HepG2 (cell line): ENCODE results near the gene PTCH1. TPM values are rescaled to one million over a fixed set of nuclear protein-coding genes. Genes with fewer than 3 reads are reported as not detected.

Experiments used
- ATAC-seq: fragments of 200-7000 bp; cut with Tn5 transposase; 3 replicates; pipeline ENCODE4 v1.9.1; 2020; ENCODE audit warnings: mild to moderate bottlenecking, moderate library complexity
- BruUV-seq: library from RNA; stranded (reverse); fragments of 400-500 nt; replicated peaks from 2 replicates; lab custom pipeline; 2021; lab: Mats Ljungman, UMichigan
- CTCF ChIA-PET: fragments of 300-600 bp; formaldehyde crosslinking; extraction: SDS; loops from one replicate; lab custom pipeline; 2021; ENCODE audit warnings: low total read pairs, inconsistent platforms, low intra/inter-chr PET ratio; lab: Yijun Ruan, JAX
- POLR2A ChIA-PET: fragments of 350-600 bp; sonication (Branson Sonifier 250); formaldehyde crosslinking; loops from one replicate; lab custom pipeline; 2020; ENCODE audit warnings: antibody characterized with exemption, inconsistent platforms; lab: Yijun Ruan, JAX
- DNase-seq: peaks from one replicate; pipeline ENCODE4 v3.0.0-alpha.2; 2015; ENCODE audit warnings: low spot score
- FAIRE-seq: peaks from 3 replicates; lab custom pipeline; 2011; peaks lifted over from hg19 to GRCh38; lab: Jason Lieb, UNC
- H2AFZ ChIP-seq: one replicate; pipeline ENCODE4 v1.6.1; 2011; ENCODE audit warnings: low read length, inconsistent platforms
- H3K27ac ChIP-seq: fragments of 300-600 bp; 3 replicates; pipeline ENCODE4 v1.8.0; 2011; ENCODE audit warnings: mixed run types, mild to moderate bottlenecking, mixed read lengths, low read length, inconsistent platforms; ENCODE audit not compliant: insufficient read depth; ENCODE audit errors: extremely low read length
- H3K27me3 ChIP-seq, 2 experiments: fragments of 200-600 bp in 1 of 2; 2 replicates in 1 of 2; 3 replicates in 1 of 2; pipeline versions ENCODE4 v1.6.0 to v1.8.0; 2011; ENCODE audit warnings: low read length in 2 of 2, mild to moderate bottlenecking in 2 of 2, moderate library complexity in 2 of 2, inconsistent platforms in 1 of 2; ENCODE audit not compliant: insufficient read depth in 2 of 2, control insufficient read depth in 1 of 2
- H3K36me3 ChIP-seq, 2 experiments: fragments of 200-600 bp in 1 of 2; replicated peaks in 1 of 2; 2 replicates in 1 of 2; 3 replicates in 1 of 2; pipeline versions ENCODE4 v1.5.1 to v1.8.0; 2011; ENCODE audit warnings: low read length in 2 of 2, inconsistent platforms in 1 of 2; ENCODE audit not compliant: insufficient read depth in 2 of 2, control insufficient read depth in 1 of 2
- H3K4me1 ChIP-seq: 2 replicates; pipeline ENCODE4 v1.5.1; 2012; ENCODE audit warnings: low read length, inconsistent platforms; ENCODE audit not compliant: insufficient read depth
- H3K4me2 ChIP-seq: 2 replicates; pipeline ENCODE4 v1.6.0; 2011; ENCODE audit warnings: low read depth, low read length, inconsistent platforms
- H3K4me3 ChIP-seq, 3 experiments: fragments of 200-600 bp in 1 of 3; sonication (generic), shearing (Covaris generic) in 1 of 3; replicated peaks in 1 of 3; 2 replicates each; pipeline ENCODE4 v1.5.1; 2011 to 2016; ENCODE audit warnings: low read length in 3 of 3, inconsistent platforms in 2 of 3, low read depth in 2 of 3, mild to moderate bottlenecking in 2 of 3, control low read depth in 1 of 3, mixed read lengths in 1 of 3; ENCODE audit not compliant: insufficient read depth in 1 of 3
- H3K79me2 ChIP-seq: one replicate; pipeline ENCODE4 v1.6.1; 2011; ENCODE audit warnings: low read length, inconsistent platforms; ENCODE audit not compliant: insufficient read depth
- H3K9ac ChIP-seq: 2 replicates; pipeline ENCODE4 v1.6.0; 2011; ENCODE audit warnings: mild to moderate bottlenecking, low read depth, low read length, inconsistent platforms; ENCODE audit not compliant: insufficient read depth
- H3K9me3 ChIP-seq: 2 replicates; pipeline ENCODE4 v1.5.1; 2012; ENCODE audit warnings: mild to moderate bottlenecking, low read length
- H4K20me1 ChIP-seq: 2 replicates; pipeline ENCODE4 v1.6.0; 2011; ENCODE audit warnings: inconsistent platforms, mild to moderate bottlenecking, low read length, moderate library complexity; ENCODE audit not compliant: insufficient read depth
- EHMT2 ChIP-seq: fragments of 200-600 bp; sonication (generic); IDR thresholded peaks from 2 replicates; pipeline ENCODE4 v1.7.0; 2017; ENCODE audit warnings: antibody characterized with exemption, low read depth, low read length, borderline replicate concordance
- NFE2 ChIP-seq: sonication (generic); formaldehyde crosslinking; IDR thresholded peaks from 2 replicates; pipeline ENCODE4 v1.4.0; 2020; ENCODE audit warnings: missing genetic modification reagents
- PRDM15 ChIP-seq: sonication (generic); formaldehyde crosslinking; IDR thresholded peaks from 2 replicates; pipeline ENCODE4 v1.4.0; 2020; ENCODE audit warnings: missing genetic modification reagents
- PREB ChIP-seq: sonication (generic); formaldehyde crosslinking; IDR thresholded peaks from 2 replicates; pipeline ENCODE4 v1.4.0; 2020; ENCODE audit warnings: missing genetic modification reagents
- RARG ChIP-seq: sonication (generic); formaldehyde crosslinking; IDR thresholded peaks from 2 replicates; pipeline ENCODE4 v1.4.0; 2020; ENCODE audit warnings: low read depth, mild to moderate bottlenecking, missing genetic modification reagents
- ZNF749 ChIP-seq: sonication (generic); formaldehyde crosslinking; IDR thresholded peaks from 2 replicates; pipeline ENCODE4 v1.8.0; 2022; ENCODE audit warnings: mild to moderate bottlenecking, missing genetic modification reagents, moderate library complexity, borderline replicate concordance
- ZNF788 ChIP-seq: sonication (generic); formaldehyde crosslinking; IDR thresholded peaks from 2 replicates; pipeline ENCODE4 v1.5.0; 2020; ENCODE audit warnings: mild to moderate bottlenecking, missing genetic modification reagents, borderline replicate concordance
- WGBS: methylation state at CpG from one replicate; pipeline ENCODE4 v1.1.6; 2017; ENCODE audit warnings: low lambda C conversion rate; 5-methylcytosine and 5-hydroxymethylcytosine counted together
- in situ Hi-C: cut with HindIII; loops from 2 replicates; pipeline ENCODE4 v1.10.0; 2017; ENCODE audit warnings: low pct_unique_long_range_greater_than_20kb; ENCODE audit not compliant: extremely low pct_ligation_motif_present
- intact Hi-C: fragments of 100-400 bp; cut with micrococcal nuclease; formaldehyde crosslinking; loops from one replicate; pipeline ENCODE4 v1.10.0; 2022; ENCODE audit not compliant: unreplicated experiment
- polyA plus RNA-seq, 8 experiments: library from polyadenylated mRNA; depleted of rRNA in 3 of 8; stranded (reverse) in 7 of 8; unstranded in 1 of 8; fragments of >200 nt; fragmentation: Illumina TruSeq in 4 of 8; extraction: Trizol in 4 of 8; gene quantifications; 2 replicates each; pipeline versions ENCODE4 v1.2.1 to v1.2.3, GENCODE V29; 2011 to 2016; ENCODE audit warnings: low read depth in 4 of 8, missing spikeins in 1 of 8, mixed read lengths in 1 of 8; ENCODE audit not compliant: insufficient read depth in 1 of 8
- total RNA-seq, 5 experiments: library from RNA; depleted of rRNA; stranded (reverse); fragments of >200 nt; fragmentation: Illumina TruSeq; extraction: Trizol; gene quantifications; 2 replicates each; pipeline ENCODE4 v1.2.3, GENCODE V29; 2016; ENCODE audit warnings: low read depth in 1 of 5

PTCH1 gene
- total and polyA plus RNA-seq, 2 of the 13 experiments (the other 11 are each of a cell fraction or from before 2014, with no cell fraction given), result 2.8 to 3.9 TPM

GRCh38 chr9:95545831-95546567 lies 29.2 kb upstream of the PTCH1 start (continued):
- TF ChIP-seq PREB (CRISPR knock-in tag), result no peak
- TF ChIP-seq EHMT2, result no peak
- no peak for TF ChIP-seq NFE2 (CRISPR knock-in tag)
- no peak for TF ChIP-seq ZNF749 (CRISPR knock-in tag)

- Histone ChIP-seq H3K9me3 (no peaks in the 10 kb centered on the region), H3K4me3 (no peak overlapping the region), H3K4me1 (peaks cover 4% of the 10 kb centered on the region; the same call in 1 of the 2 replicates), H3K36me3 (no peaks in the 10 kb centered on the region), H3K79me2 (no peaks in the 10 kb centered on the region), H3K27me3 (peaks cover 0 to 10% of the 10 kb centered on the region in 2 experiments; a peak in 3 of 5 replicates), H4K20me1 (no peaks in the 10 kb centered on the region), H2AFZ (no peak overlapping the region), H3K9ac (no peak overlapping the region), H3K4me2 (no peak overlapping the region), H3K27ac (no peak overlapping the region)
- no peak for DNase-seq
- in situ Hi-C loops (no loop called here), intact Hi-C loops (no loop called here)
- FAIRE-seq, result no peak
- POLR2A ChIA-PET, result no interaction called here
- no TSS peak for BruUV-seq
- WGBS, result 41% methylated on average over 8 of the region's 8 CpGs
- CTCF ChIA-PET, result no interaction called here
- ATAC-seq, result no peak
- TF ChIP-seq RARG (CRISPR knock-in tag), result no peak
- no peak for TF ChIP-seq ZNF788 (CRISPR knock-in tag)
- no peak for TF ChIP-seq PRDM15 (CRISPR knock-in tag)
Observed at GRCh38 chr9:95533996-95534680, 17.4 kb upstream of the PTCH1 start.
